Superior temporal gyrus (tissue), 1 donor: ENCODE results near the gene TSPAN16.
"Not testable (repeated sequence)": the region's sequence is repeated elsewhere in the genome, so short reads cannot be mapped to it uniquely, and the experiment has no call there.

Source experiments
- DNase-seq: peaks from one replicate; pipeline ENCODE4 v3.0.0-alpha.2; 2016; ENCODE audit errors: extremely low spot score

TSPAN16 gene

GRCh38 chr19:11320278-11320995 is 24.5 kb downstream of the TSPAN16 start:
- not testable (repeated sequence) for DNase-seq

GRCh38 chr19:11321191-11322126 is 25.5 kb downstream of the TSPAN16 start:
- DNase-seq = no peak

- no peak for DNase-seq
These were observed 26.5 kb downstream of the TSPAN16 start for GRCh38 chr19:11322269-11323024.

- DNase-seq = no peak
These were observed 27.7 kb downstream of the TSPAN16 start for GRCh38 chr19:11323601-11324078.

- DNase-seq = no peak
These were observed 28.2 kb downstream of the TSPAN16 start for GRCh38 chr19:11324079-11324661.

- no peak for DNase-seq
These were observed 28.9 kb downstream of the TSPAN16 start for GRCh38 chr19:11324748-11325389.

- no peak for DNase-seq
These were observed 29.6 kb downstream of the TSPAN16 start for GRCh38 chr19:11325544-11325943.

GRCh38 chr19:11330127-11330526 is 34.2 kb downstream of the TSPAN16 start:
- DNase-seq = no peak

GRCh38 chr19:11331502-11331901 is 35.5 kb downstream of the TSPAN16 start:
- no peak for DNase-seq

GRCh38 chr19:11332822-11333221 is 36.9 kb downstream of the TSPAN16 start:
- DNase-seq = no peak

- not testable (repeated sequence) for DNase-seq
These were observed 37.9 kb downstream of the TSPAN16 start for GRCh38 chr19:11333838-11334237.

GRCh38 chr19:11335449-11336146 is 39.6 kb downstream of the TSPAN16 start:
- no peak for DNase-seq

GRCh38 chr19:11337080-11337479 is 41.1 kb downstream of the TSPAN16 start:
- no peak for DNase-seq

- no peak for DNase-seq
These were observed 42.2 kb downstream of the TSPAN16 start for GRCh38 chr19:11338121-11338520.

GRCh38 chr19:11338569-11339253 is 42.8 kb downstream of the TSPAN16 start:
- no peak for DNase-seq

- peak; percentile 78 for DNase-seq
These were observed 43.5 kb downstream of the TSPAN16 start, which contains the start of gene RAB3D for GRCh38 chr19:11339254-11340098. RAB3D (minus strand) TSS chr19:11339657; CDS start chr19:11337399, 2,258 bp downstream.

GRCh38 chr19:11340099-11340467 is 44.1 kb downstream of the TSPAN16 start:
- DNase-seq = not testable (repeated sequence)

GRCh38 chr19:11342429-11342828 is 46.5 kb downstream of the TSPAN16 start:
- DNase-seq = no peak
